GM12873 (cell line): ENCODE results near the gene GAPVD1.

ENCODE experiments used
- CTCF ChIP-seq: IDR thresholded peaks from 2 replicates; pipeline ENCODE4 v1.5.1; 2012; ENCODE audit warnings: low read depth, mild to moderate bottlenecking, moderate library complexity, low read length, control low read depth; ENCODE audit not compliant: insufficient read depth; ENCODE audit errors: missing control alignments

GAPVD1 gene

GRCh38 chr9:125399165-125399564, 137.5 kb downstream of the GAPVD1 start:
- no peak for TF ChIP-seq CTCF

DNA sequence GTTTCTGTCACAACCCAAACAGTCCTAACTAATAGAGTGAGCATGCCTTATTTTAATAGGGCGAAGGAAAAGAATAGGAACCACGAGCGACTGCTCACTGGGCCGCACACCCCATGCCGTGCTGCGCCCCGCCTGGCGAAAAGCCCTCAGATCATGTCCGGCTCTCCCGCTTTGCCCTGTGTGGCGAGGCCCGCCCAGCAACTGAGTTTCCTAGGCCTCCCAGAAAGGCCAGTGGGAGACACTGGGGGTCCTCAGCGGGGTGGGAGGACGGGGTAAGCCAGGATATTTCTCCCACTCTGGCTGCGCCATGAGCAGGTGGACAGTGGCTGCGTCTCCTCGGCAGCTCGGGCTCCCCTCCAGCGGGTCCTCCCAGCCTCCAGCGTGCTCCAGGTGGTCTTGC, 138.0 kb downstream of the GAPVD1 start:
- TF ChIP-seq CTCF: no peak

GRCh38 chr9:125400725-125401716, 139.4 kb downstream of the GAPVD1 start:
- no peak for TF ChIP-seq CTCF

DNA sequence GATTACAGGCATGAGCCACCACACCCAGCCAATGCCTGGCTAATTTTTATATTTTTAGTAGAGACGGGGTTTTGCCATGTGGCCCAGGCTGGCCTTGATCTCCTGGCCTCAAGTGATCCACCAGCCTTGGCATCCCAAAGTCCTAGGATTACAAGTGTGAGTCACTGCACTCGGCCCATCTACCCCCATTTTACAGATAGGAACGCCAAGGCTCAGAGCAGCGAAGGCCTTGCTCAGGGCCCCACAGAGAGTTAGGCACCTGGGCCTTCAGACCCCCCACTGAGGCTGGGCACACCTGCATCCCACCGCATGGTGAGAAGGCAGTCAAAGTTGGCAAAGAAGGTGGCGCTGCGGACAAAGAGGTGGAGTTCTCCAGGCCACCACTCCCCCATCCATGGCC, 143.1 kb downstream of the GAPVD1 start:
- TF ChIP-seq CTCF: no peak

DNA sequence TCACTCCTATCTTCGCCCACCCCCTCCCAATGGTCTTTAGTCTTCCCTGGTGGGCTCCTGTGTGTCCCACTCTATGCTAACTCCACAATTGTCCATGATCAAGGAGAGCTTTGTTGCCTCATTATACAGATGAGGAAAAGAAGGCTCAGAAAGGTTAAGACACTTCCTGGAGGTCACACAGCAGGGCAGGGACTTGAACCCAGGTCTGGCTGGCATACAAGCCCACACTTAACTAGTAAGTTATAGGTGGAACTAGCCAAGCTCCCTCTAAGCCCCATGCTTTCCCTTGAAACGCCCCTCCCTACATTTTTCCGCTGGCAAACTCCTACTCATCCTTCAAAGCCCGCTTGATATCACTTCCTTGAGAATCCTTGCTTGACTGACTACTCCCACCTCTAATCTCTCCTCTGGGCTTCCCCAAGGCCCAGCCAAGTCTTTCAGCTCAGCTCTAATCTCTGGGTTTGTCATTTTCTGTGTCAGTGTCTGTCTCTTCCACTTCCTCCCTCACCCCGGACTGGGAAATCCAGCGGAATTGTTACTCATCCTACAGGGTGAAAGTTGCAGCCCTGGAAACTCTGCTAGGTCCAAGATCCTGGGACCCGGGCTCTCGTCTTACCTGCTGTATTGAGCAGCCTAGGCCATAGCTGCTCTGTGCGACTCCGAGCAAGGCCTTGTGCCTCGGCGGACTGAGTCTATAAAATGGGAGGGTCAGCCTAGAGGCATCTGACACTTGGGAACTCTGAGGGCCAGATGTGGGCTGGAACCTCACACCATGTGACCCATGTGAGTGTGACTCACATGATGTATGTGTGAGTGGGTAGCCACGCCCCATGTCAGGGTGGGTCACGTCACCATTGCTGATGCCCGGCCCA, 144.5 kb downstream of the GAPVD1 start:
- TF ChIP-seq CTCF: no peak

- no peak for TF ChIP-seq CTCF
These were observed 145.1 kb downstream of the GAPVD1 start for GRCh38 chr9:125406810-125407087.

GRCh38 chr9:125407432-125407973, 145.9 kb downstream of the GAPVD1 start:
- TF ChIP-seq CTCF: no peak
